A204.1 (cell line): ENCODE results near the gene ASPHD1.
A peak's percentile ranks its signal among the peaks of the same experiment; 100 is the strongest.
"Not testable (repeated sequence)": the region's sequence is repeated elsewhere in the genome, so short reads cannot be mapped to it uniquely, and the experiment has no call there.

Experiments
- FAIRE-seq: peaks from 2 replicates; lab custom pipeline; 2012; peaks lifted over from hg19 to GRCh38; lab: Jason Lieb, UNC

The ASPHD1 gene

DNA sequence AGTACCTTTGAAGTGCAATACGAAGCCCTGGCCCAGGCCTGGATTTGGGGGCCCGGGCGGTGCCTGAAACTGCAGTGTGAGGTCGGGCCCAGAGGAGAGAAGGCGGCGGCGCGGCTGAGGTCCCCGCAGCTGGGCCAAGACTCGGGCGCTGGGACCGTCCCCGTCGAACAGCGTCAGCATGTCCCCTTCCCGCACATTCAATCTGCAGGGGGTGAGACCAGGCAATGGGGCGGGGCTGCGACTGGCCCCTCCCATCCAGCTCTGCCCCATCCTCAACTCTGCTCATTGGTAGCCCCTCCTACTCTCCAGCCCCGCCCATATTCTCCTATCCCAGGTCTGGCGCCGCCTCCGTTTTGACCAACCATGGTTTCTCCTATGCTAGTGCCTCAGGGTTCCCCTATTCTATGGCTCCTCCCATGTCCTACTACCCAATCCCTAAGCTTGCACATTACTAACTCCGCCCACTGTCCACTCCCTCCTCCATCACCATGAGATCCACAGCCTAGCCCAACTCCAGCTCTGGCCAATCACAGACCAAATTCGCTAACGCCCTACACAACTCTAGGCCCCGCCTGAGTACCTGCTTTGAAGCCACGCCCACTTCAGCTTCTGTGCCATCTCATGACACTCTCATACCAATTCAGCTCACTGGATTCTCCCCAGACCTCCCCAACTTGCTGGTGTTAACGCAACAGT lies 22.9 kb upstream of the ASPHD1 start:
- no peak for FAIRE-seq

DNA sequence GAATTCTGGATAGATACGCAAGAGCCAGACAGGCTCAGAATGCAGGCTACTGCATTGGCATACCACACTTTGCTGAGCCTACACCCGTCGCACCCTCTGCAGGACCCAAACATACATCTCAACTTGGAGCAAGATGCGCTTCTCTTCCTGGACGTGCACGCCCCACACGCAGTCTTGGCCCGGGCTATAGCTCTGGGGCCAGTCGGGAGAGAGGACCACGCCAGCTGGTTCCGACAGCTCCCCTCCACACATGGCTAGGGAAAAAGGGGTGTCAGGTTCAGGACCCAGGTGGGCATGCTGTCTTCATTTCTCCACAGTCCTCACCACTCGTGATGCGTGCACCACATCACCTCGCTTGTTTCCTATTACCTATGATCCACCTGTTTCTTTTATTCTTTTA lies 22.1 kb upstream of the ASPHD1 start:
- FAIRE-seq: no peak

DNA sequence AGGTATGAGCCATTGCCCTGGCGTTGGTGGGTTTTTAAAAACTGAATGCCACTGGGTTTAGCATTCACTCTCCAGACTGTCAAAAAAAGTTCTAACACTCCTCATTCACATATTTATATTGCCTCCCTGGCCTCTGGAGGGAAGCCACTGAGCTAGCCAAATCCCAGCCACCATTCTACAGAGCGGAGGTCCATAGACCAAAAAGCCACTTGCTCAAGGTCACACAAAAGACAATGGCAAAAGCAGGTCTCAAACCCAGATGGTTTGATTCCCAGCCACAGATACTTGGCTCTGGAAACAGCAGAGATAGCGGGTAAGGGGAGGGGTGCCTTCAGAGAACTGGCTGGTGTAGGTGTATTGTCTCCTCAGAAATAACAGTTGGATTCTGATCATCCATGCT lies 19.2 kb upstream of the ASPHD1 start:
- FAIRE-seq: no peak

DNA sequence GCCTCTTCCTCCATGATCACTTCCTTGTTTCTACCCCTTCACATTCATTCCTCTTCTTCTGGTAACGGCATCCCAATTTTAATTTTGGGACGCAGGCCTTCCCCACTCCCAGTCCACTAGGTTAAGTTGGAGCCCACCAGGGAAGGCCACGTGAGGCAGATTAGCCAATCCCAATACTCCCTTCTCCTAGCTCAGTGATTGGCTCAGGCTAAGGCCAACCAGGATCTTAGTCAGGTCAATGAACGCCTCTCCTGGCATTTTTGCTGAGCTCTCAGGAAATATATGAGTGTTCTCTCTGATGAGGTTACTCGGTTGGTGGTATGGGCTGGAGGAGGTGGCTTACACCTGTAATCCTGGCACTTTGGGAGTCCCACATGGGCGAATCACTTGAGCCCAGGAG lies 16.3 kb upstream of the ASPHD1 start:
- no peak for FAIRE-seq

DNA sequence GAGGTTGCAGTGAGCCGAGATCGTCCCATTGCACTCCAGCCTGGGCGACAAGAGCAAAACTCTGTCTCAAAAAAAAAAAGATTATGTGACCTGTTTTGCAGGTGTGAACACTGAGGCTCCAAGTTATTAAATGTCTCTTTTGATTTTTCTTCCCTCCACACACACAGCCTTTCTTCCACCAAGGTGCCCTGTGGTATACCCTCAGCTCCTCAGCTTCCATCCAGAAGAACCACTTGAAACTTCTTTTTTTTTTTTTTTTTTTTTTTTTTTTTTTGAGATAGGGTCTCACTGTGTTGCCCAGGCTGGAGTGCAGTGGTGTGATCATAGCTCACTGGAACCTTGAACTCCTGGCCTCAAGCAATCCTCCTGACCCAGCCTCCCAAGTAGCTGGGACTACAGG lies 10.9 kb upstream of the ASPHD1 start:
- FAIRE-seq: not testable (repeated sequence)

DNA sequence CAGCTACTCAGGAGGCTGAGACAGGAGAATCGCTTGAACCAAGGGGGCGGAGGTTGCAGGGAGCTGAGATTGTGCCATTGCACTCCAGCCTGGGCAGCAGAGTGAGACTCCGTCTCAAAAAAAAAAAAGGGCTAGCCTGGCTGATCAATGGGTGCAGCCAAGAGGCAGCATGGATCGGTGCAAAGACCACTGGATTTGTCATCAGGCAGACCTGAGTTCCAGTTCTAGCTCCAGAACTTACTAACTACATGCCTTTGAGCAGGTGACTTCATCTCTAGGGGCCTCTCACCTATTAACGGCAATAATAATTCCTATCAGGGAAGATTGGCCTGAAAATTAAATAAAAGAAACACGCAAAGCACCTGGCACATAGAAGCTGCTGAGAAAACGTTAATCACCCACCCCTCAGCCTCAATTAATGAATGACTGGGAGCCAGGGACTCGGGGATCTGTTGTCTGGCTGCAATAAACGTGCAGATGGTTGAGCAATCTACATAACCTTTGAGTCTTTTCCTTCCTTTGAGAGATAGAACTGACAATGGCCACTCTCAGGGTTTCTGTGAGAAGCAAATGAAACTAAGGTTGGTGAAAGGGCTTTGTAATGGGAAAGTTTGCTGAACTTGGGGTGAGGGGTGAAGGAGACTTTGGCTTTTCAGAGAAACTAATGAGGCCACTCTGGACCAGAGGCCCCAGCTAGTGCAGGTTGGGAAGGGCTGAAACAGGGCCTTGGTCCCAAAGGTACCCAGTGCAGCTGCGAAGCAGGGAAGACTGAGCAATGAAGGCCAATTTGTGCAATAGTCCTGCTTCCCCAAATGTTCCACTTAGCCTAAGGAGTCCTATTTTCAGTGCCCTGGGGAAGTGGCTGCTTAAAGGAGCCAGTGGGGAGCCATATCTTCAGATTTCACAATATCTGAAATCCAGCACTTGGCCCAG lies 8.5 kb upstream of the ASPHD1 start:
- FAIRE-seq: no peak

DNA sequence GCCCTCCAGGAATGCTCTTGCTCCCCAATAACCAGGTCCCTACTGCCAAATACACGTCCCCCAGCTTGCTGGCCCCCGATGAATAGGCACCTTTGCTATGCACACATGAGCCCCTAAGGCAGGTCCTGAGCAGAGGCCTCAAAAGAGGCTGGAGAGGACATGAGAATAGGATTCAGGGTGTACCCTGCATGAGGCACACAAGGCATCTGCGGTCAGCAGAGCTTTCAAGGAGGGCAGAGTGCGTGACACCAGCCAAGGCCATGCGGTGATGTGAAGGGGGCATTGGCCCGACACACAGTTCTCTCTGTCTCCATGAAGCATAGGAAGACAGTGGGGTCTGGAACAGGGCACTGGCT lies 7.9 kb upstream of the ASPHD1 start:
- no peak for FAIRE-seq

DNA sequence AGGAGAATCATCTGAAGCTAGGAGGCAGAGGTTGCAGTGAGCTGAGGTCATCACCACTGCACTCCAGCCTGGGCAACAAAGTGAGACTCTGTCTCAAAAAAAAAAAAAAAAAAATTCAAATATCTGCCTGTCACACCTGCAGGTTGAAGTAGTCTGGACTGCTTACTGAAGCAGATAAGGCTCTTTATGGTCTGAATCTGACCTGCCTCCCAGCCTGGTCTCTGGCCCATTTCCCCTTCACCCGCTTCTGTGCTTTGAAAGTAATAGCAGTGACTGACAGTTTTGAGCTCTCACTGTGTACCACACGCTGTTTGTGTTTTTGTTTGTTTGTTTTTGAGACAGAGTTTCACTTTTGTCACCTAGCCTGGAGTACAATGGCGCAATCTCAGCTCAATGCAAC lies 6.7 kb upstream of the ASPHD1 start:
- no peak for FAIRE-seq

DNA sequence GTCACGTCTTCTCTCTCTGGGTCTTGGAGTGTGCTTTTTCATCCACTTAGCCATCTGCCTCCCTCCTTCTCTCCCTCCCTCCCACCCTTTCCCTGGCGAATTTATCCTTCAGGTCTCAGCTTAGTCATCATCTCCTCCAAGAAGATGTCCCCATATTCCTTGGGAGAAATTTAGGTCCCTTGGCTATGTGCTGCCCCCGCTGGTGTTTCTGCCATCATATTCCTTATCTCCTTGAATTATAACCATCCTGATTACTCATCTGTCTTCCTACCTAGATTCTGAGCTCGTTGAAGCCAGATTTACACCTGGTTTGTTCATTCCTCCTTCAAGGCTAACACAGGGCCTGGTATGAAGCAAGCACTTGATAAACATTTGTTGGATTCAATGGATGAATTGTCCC lies 5.9 kb upstream of the ASPHD1 start:
- no peak for FAIRE-seq

DNA sequence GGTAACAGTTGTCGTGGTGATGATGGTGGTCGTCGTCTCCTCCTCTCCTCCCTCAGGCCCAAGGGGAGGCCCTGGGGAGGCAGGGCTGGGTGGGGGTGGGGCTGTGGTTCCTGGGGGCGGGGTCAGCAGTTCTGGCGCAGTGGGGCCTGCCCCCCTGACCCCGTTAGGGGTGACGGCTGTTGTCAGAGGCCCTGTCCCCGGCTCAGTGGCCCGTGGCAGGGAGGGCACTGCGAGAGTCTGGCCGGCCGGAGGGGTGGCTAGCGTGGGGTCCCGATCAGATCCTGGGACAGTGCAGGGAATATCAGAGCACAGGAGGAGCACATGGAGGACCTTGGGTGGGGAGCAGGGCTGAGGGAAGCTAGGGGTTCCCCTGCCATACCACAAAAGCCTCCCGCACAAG lies 3.4 kb upstream of the ASPHD1 start:
- no peak for FAIRE-seq

DNA sequence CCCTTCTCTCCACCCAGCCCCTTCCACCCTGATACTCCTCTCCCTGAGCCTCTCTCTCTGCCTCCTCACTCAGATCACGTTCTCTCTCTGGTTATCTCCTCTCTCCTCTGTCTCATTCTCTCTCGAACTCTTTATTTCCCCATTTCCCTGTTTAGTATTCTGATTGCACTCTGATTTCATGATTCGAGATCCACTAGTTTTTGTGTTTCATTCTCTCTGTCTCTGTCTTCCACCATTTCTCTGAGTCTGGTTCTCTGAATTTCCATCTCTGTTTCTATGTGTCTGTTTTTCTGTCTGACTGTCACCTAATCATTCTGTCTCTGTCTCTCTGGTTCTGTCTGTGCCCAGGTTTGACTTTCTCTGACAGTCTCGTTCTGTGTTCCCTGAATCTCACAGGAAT lies 3.0 kb upstream of the ASPHD1 start:
- no peak for FAIRE-seq

DNA sequence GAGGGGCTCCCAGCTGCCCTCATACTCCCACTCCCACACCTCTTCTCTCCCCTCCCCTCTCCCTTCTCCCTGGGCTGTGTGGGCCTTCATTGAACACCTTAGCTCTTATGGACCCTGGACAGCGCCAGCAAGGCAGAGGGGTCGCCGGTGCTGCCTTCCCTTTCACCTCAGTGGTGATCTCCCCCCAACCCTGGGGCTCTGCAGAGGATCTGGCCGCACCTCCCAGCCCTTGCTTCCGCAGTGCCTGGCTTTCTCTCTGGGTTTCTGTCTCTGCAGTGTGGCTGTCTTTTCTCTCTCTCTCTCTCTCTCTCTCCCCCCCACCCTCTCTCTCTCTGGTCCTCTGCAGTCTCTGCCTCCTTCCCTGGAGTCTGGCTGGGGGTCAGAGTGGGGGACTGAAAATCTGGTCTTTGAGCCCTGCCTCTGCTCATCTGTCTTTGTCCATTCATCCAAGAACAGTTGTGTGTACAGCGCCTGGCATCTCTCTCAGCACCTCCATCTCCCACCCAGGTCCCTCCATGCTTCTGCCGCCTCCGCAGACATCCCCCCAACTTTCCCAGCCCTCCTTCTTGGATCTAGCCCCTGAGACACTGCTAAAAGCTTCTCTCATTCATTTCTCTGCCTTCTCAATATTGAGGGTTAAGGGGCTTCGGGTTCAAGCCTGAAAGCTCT lies 2.0 kb upstream of the ASPHD1 start:
- no peak for FAIRE-seq

DNA sequence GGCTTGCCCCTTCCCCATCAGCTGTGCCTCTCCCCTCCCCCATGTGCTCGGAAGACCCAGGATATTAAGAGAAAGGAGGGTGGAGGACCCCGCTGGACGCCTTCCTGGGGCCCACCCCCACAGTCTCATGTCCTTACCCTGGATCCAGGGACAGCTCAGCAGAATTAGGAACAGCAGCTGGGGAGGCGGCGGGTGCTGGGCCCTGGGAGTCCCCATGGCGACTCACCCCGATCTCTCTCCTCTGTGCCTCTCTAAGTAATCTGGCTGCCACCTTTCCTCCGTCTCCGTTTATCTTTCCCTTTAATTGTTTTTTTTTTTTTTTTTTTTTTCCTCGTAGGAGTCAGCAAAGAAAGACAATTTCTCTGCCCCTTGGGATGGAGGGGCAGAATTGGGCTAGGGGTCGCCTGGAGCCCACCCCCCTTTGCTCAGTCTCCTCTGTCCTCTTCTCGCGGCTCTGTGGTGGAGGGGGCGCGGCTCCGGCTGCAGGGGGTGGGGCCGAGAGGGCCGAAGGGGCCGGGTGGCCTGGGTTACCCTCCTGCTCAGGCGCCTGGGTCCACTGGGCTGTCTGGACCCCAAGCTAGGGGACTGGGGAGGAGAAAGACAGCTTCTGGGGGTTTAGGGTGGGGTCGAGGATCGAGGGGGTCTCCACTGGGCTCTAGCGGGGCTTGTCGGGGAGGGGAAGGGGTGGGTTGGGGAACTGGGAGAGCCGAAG lies 1.3 kb upstream of the ASPHD1 start:
- FAIRE-seq: no peak

DNA sequence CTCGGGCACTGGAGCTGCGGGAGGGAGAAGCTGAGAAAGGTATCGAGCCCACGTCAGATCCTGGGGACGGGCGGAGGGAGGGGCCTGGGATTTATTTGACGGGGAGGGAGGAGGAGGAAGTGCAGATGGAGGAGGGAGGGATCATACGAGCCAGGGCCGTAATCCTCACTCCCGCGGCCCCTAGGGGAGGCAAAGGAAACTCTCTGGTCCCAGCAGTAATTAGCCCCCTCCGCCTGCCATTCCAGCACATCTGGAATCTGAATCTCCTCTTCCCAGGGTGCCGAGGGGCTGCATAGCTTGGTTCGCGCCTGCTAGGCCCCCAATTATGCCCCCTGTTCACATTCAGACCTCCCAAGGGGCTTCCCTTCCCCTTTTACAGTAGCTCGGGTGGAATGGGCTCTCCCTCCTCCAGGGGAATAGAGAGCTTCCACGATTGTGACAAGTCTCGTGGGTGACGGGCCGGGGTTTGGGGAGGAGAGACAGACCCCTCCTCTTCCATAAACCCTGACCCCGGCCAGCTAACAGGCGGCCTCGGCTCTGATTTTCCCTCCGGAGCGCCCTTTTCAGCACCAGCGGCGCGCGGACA lies 679 bp upstream of the ASPHD1 start, which contains the start of gene SEZ6L2:
TSS of gene SEZ6L2 (minus strand) at position 35 of the 586 bp plus-strand sequence. CDS start 531 bp downstream, outside the sequence.
- peak; percentile 27 for FAIRE-seq

DNA sequence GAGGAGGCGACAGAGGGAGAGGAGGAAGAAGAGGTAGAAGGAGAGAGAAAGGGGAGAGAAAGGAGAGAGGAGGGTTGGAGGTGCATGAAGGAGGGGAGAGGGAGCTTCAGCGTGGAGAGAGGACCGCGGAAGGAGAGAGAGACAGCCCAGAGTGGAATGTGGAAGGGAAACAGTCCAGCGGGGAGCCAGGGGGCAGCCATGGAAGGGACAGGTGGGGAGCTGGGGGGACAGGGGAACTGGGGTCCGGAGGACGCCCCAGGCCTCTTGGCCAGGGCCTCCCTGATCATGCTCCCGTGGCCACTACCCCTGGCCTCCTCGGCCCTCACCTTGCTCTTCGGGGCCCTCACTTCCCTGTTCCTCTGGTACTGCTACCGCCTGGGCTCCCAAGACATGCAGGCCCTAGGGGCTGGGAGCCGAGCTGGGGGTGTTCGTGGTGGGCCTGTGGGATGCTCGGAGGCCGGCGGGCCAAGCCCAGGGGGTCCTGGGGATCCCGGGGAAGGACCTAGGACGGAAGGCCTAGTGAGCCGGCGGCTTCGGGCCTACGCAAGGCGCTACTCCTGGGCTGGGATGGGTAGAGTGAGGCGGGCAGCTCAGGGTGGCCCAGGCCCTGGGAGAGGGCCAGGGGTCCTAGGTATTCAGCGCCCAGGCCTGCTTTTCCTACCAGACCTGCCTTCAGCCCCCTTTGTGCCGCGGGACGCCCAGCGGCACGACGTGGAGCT lies 759 bp downstream of the ASPHD1 start:
- FAIRE-seq: no peak

DNA sequence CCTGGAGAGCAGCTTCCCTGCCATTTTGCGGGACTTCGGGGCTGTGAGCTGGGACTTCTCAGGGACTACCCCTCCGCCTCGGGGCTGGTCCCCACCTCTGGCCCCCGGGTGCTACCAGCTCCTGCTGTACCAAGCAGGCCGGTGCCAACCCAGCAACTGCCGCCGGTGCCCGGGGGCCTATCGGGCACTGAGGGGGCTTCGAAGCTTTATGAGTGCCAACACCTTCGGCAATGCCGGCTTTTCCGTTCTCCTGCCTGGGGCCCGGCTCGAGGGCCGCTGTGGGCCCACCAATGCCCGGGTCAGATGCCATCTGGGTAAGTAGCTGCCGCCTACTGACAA lies 1.3 kb downstream of the ASPHD1 start:
- no peak for FAIRE-seq

DNA sequence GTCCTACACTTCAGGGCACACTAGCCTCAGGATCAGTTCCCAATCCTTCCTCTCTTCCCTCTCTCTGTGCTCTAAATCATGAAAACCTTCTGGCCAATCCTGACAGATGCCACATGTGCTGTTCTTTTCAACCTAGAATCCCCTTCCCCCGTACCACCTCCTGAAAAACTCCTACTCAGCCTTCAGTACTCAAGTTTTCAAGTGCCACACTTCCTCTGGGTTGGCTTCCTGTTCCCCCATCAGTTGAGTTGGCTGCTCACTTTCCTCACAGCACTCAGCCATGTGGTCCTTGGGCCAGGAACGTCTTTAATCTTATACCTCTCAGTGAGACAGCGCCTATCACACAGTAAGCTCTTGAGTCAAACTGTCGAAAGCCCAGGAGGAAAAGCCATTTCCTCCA lies 3.3 kb downstream of the ASPHD1 start:
- FAIRE-seq: no peak

DNA sequence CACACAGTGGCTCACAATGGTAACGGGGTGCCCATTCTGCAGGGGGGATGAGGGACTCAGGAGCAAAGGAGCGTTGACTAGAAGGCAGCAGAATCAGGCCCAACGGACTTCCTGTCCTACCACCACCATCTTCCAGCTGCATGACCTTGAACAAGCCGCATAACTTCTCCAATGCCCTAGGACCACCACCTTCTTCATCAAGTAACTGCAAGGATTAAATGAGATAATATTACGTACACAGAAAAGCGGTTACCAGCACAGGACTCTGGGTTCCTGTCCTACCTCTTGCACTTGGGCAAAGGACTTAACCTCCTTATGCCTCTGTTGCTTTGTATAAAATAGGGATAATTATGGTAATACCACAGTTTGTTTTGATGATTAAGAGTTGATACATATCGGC lies 4.7 kb downstream of the ASPHD1 start:
- no peak for FAIRE-seq

DNA sequence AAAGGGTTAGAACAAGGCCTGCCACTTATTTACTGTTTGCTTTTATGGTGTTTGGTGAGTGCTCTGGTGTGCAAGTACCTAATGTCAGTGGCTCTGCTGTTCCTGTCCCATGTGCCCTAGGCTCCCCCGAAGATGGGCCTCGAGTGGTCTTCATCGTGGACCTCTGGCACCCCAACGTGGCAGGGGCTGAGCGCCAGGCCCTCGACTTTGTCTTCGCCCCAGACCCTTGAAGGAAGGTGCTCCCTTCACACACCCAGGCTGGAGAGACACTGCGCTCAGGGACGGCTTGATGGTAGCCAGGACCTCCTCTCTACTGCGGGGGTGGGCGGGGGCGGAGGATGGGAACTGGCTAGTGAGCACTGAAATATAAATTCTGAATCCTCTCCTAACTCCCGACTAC lies 5.4 kb downstream of the ASPHD1 start:
- FAIRE-seq: no peak

DNA sequence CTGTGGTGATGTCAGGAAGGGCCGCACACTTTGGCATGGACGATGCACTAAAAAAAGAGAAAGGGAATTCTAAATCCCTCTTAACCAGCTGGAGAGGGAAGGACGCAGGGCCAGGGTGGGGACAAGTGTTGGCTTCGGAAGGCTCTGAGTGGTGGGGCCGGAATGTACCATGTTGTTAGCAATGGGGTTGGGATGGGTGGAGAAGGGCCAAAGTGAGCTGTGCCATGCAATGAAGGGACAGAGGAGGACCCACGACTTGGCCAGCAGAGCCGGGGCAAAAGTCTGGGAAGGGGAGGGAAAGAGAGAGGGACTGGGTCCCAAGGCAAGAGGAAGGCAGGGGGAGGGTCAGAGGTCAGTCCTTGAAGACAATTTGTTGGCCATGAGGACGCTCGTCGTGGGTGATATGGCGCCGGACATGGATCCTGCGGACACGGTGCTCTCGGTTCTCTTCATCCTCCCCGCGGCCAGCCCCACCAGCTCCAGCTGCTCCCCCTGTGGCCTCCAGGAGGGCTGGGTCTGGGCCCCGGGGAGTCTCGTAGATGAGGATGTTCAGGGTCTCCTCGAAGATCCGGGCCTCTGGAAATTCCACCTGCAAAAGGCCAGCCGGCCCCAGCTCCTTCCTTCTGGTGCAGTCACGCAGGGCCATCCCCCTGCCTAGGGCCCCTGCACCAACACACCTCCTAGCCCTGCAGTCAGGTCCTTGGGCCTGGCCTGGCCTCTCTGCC lies 6.4 kb downstream of the ASPHD1 start:
- no peak for FAIRE-seq

DNA sequence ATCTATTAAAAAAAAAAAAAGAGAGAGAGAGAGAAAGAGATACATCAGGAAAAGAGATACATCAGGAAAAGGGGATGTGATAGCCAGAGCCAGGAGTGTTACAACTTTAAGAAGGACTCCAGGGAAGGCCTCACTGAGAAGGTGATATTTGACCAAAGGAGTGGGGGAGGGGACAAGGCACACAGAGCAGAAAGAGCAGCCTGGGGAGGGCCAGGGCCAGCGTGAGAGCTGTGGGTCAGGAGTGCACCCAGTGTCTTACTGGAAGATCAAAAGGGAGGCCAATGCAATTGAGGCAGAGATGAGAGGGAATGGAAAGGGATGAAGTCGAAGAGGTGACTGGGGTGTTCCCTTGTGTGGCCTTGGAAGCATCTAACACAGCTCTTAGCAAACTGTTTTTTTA lies 7.7 kb downstream of the ASPHD1 start:
- FAIRE-seq: no peak
